Measurements from ENCODE around the gene TTLL11. TPM values are rescaled to one million over a fixed set of nuclear protein-coding genes. Genes with fewer than 3 reads are reported as not detected.
A peak's percentile ranks its signal among the peaks of the same experiment; 100 is the strongest.

The TTLL11 gene
- total RNA-seq, 4 donors from 2014 or later = 7.9 to 14.4 (median 9.7) TPM

- H3K9me3 ChIP-seq = no peaks in the 10 kb centered on the region
- TF ChIP-seq POLR2A (IDR thresholded peaks at IDR 0.05) = no peak
- TF ChIP-seq, protein P1, sequence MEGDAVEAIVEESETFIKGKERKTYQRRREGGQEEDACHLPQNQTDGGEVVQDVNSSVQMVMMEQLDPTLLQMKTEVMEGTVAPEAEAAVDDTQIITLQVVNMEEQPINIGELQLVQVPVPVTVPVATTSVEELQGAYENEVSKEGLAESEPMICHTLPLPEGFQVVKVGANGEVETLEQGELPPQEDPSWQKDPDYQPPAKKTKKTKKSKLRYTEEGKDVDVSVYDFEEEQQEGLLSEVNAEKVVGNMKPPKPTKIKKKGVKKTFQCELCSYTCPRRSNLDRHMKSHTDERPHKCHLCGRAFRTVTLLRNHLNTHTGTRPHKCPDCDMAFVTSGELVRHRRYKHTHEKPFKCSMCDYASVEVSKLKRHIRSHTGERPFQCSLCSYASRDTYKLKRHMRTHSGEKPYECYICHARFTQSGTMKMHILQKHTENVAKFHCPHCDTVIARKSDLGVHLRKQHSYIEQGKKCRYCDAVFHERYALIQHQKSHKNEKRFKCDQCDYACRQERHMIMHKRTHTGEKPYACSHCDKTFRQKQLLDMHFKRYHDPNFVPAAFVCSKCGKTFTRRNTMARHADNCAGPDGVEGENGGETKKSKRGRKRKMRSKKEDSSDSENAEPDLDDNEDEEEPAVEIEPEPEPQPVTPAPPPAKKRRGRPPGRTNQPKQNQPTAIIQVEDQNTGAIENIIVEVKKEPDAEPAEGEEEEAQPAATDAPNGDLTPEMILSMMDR (IDR thresholded peaks at IDR 0.05) = peak; percentile 29 to 70 (median 43)
- DNase-seq = peak; percentile 55 to 60
- intact Hi-C loops (cut with DNase I) = no loop called here
- H3K27me3 ChIP-seq = no peaks in the 10 kb centered on the region
- no peak overlapping the region for H3K4me3 ChIP-seq (replicated peaks in 1 of 3)
- H3K36me3 ChIP-seq = no peaks in the 10 kb centered on the region
- H3K4me1 ChIP-seq = peaks cover 23 to 27% of the 10 kb centered on the region in 2 donors
- WGBS, 2 donors = 20 to 22% methylated on average over 14 of the region's 14 CpGs
- H3K27ac ChIP-seq = no peak overlapping the region
Measured at GRCh38 chr9:122095010-122095767, 2.1 kb upstream of the TTLL11 start.

DNA sequence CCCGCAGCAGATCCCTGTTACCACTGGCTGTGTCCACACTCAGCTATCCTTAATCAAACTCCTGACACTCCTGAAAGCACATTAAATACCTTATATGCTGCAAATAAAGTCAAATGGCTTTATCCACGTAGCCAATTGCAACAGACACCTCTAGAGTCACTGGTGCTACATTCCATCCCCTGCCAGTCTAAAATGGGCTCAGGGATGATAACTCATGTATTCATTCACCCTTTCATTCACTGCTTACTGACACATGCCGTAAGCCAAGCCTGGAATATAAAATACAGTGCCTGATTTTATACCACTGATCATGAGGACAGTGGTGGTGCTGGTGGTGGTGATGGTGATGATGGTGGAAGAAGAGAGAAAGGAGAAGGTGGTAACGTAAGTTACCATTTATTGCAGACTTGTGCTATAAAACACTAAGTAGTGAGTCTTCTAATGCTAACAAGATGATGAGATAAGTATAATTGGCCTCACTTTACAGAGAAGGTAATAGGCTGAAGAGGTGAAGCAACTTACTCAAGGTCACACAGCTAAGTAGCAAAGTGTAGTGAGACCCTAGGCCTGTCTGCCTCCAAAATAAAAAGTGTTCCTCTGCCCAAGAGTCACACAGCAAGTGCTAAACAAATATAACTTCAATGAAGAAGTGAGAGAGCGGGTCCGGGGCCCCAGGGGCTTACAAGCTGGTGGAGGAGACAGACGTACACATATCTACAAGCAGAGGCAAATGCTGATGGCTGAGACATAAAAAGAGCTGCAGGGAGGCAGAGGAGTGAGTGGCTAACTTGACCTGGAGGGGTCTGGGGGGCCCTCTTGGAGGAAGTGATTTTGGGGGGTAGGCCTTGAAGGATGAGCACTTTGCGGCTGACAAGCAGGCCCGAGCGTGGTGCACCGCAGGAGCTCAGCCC is 1.2 kb downstream of the TTLL11 start:
- Histone ChIP-seq H3K9me3 (no peaks in the 10 kb centered on the region), H3K27ac (peak overlapping the region in 1 of 3 donors; percentile 43), H3K4me3 (replicated peaks in 1 of 3) (peak overlapping the region; percentile 81 to 96 (median 85)), H3K4me1 (peaks cover 23 to 27% of the 10 kb centered on the region in 2 donors), H3K36me3 (no peaks in the 10 kb centered on the region), H3K27me3 (no peaks in the 10 kb centered on the region)
- no peak for DNase-seq
- 52 to 60% methylated on average over 10 to 11 of the region's 11 CpGs for WGBS, 2 donors
- intact Hi-C loops (cut with DNase I) = no loop called here
- TF ChIP-seq, protein P1 (IDR thresholded peaks at IDR 0.05) = no peak
- TF ChIP-seq POLR2A (IDR thresholded peaks at IDR 0.05) = no peak

DNA sequence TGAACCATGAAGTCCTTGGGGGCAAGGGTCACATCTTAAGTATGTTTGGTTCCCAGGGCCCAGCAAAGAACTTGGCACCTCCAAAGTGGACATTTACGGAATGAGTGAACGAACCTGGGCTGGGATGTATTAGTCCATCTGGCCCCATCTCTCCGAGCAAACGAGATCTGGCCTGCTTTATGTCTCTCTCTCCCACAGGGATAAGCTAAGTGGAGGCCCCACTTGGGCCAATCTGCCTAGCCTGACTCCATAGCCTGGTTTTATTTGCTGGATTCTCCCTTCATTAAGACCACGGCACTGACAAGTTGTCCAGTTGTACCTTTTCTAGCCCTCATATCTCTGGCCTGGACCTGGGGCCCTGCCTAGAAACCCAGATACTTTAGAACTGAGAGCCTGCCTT is 2.1 kb downstream of the TTLL11 start:
- Histone ChIP-seq H3K27ac (no peak overlapping the region), H3K4me3 (replicated peaks in 1 of 3) (no peak overlapping the region), H3K4me1 (peaks cover 23 to 27% of the 10 kb centered on the region in 2 donors), H3K36me3 (no peaks in the 10 kb centered on the region), H3K27me3 (no peaks in the 10 kb centered on the region), H3K9me3 (no peaks in the 10 kb centered on the region)
- intact Hi-C loops (cut with DNase I) = no loop called here
- 91% methylated on average over 5 of the region's 5 CpGs for WGBS, 2 donors
- no peak for DNase-seq
- TF ChIP-seq, protein P1 (IDR thresholded peaks at IDR 0.05) = no peak
- no peak for TF ChIP-seq POLR2A (IDR thresholded peaks at IDR 0.05)

DNA sequence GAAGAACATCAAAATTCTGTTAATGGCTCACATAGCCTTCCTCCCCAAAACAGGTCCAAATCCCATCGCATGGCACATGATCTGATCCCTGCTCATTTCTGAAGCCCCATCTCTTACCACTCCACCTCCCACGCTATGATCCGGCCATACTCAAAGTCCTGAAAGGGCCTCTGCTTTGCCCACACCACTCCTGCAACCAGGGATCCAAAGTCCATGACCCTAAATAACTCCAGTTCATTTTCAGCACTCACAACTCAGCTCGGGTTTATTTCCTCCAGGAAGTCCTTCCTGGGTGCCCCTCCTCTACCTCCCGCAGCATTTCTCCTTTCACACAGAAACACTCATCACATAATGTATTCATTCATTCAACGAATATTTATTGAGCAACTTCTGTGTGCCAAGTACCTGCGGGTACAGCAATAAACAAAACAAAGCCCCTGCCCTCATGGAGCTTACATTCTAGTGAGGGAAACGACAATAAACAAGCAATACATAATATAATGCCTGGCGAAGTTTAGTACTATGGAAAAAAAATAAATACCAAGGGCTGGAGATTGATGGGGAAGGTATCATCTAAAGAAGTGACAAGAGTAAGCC is 2.7 kb downstream of the TTLL11 start:
- no peak for DNase-seq
- peaks cover 23 to 26% of the 10 kb centered on the region in 2 donors for H3K4me1 ChIP-seq
- no peaks in the 10 kb centered on the region for H3K27me3 ChIP-seq
- H3K9me3 ChIP-seq = no peaks in the 10 kb centered on the region
- 89% methylated on average over 9 of the region's 9 CpGs for WGBS, 2 donors
- intact Hi-C loops (cut with DNase I) = no loop called here
- TF ChIP-seq, protein P1 (IDR thresholded peaks at IDR 0.05) = no peak
- TF ChIP-seq POLR2A (IDR thresholded peaks at IDR 0.05) = no peak
- H3K36me3 ChIP-seq = no peaks in the 10 kb centered on the region
- H3K4me3 ChIP-seq (replicated peaks in 1 of 3) = no peak overlapping the region
- H3K27ac ChIP-seq = no peak overlapping the region
